Naive thymus-derived CD8-positive, alpha-beta T cell (primary cell): ENCODE results near the gene PANX3. TPM values are rescaled to one million over a fixed set of nuclear protein-coding genes. Genes with fewer than 3 reads are reported as not detected.

Experiments
- ATAC-seq, 2 donors: fragments of 150-1000 bp; cut with Tn5 transposase in 1 of 2; sonication (Bioruptor Pico), chemical (Tn5 transposase) in 1 of 2; 1 replicate in 1 of 2; 2 replicates in 1 of 2; pipeline ENCODE4 v1.10.0; 2021; ENCODE audit warnings: mild to moderate bottlenecking in 2 of 2, moderate library complexity in 2 of 2
- POLR2A ChIA-PET: fragments of 350-600 bp; sonication (Branson Sonifier 250); formaldehyde crosslinking; loops from one replicate; lab custom pipeline; 2021; ENCODE audit warnings: antibody characterized with exemption; lab: Charles Lee
- DNase-seq, 10 donors: peaks; one replicate each; pipeline versions ENCODE4 v3.0.0 to v3.0.0-alpha.2; 2020 to 2022
- H3K27ac Mint-ChIP-seq, 10 donors: one replicate each; pipeline ENCODE4 v1.8.0; 2020 to 2022; ENCODE audit warnings: mild to moderate bottlenecking in 10 of 10, mixed read lengths in 10 of 10, moderate library complexity in 4 of 10, inconsistent platforms in 1 of 10
- H3K27me3 Mint-ChIP-seq, 5 donors: one replicate each; pipeline ENCODE4 v1.8.0; 2021 to 2022; ENCODE audit warnings: mixed read lengths in 5 of 5
- H3K36me3 Mint-ChIP-seq, 3 donors: one replicate each; pipeline ENCODE4 v1.8.0; 2020 to 2022; ENCODE audit warnings: mixed read lengths in 3 of 3, mild to moderate bottlenecking in 2 of 3, inconsistent platforms in 1 of 3
- H3K4me1 Mint-ChIP-seq, 4 donors: one replicate each; pipeline ENCODE4 v1.8.0; 2021 to 2022; ENCODE audit warnings: mixed read lengths in 4 of 4
- H3K4me3 Mint-ChIP-seq, 10 donors: one replicate each; pipeline ENCODE4 v1.8.0; 2020 to 2022; ENCODE audit warnings: mild to moderate bottlenecking in 10 of 10, mixed read lengths in 10 of 10, moderate library complexity in 6 of 10, inconsistent platforms in 1 of 10
- H3K9me3 Mint-ChIP-seq, 9 donors: one replicate each; pipeline ENCODE4 v1.8.0; 2020 to 2022; ENCODE audit warnings: mixed read lengths in 9 of 9, mild to moderate bottlenecking in 3 of 9, inconsistent platforms in 1 of 9, moderate library complexity in 1 of 9
- polyA plus RNA-seq, 3 donors: library from polyadenylated mRNA; unstranded; fragments of 300-500 nt; fragmentation: Illumina TruSeq; gene quantifications; one replicate each; pipeline ENCODE4 v1.2.3, GENCODE V29; 2021
- total RNA-seq, 8 experiments: library from RNA in 2 of 8; stranded (reverse) in 2 of 8; gene quantifications; one replicate each; pipeline ENCODE4 v1.2.3 and lab custom pipeline; 2021 to 2026

Gene PANX3
- total and polyA plus RNA-seq, 5 experiments from 2014 or later = not detected

DNA sequence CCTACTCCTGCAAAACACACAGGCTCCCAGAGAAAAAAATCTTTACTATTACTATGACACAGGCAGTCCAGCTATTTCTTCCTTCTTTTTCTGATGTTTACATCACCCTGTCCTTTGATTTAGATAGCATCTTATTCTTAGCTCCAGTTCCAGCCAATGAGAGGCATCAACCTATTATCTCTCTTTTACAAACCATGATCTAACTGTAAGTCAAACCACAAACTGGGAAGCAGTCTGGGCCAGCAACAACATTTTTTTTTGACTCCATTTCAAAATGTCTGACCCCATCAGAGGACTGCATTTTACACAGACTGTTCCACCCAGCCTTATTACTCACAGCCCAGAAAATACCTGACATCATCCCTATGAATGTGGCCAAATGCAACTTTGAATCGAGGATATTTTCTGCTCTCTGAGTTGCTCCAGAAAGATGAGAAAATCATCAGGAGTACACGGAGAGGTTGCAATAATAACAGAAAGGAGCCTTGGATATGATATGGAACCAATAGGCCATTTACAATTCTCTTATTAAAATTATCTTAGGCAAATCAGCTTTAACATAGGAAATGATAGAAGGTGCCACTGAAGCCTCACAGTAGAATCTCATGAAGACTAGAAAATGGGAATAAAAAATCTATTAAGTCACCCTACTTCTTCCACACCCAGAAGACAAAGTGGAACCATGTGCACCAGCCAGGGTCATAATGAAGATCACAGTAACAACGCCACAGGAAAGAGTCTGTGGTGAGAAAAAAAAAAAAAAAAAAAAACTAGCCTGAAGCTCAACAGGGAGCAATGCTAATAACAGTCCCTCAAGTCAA, 32.6 kb downstream of the PANX3 start:
- Mint-ChIP-seq H3K4me1 (peaks cover 0 to 7% (median 4%) of the 10 kb centered on the region in 4 donors), H3K27me3 (no peaks in the 10 kb centered on the region), H3K27ac (no peak overlapping the region), H3K4me3 (no peak overlapping the region), H3K9me3 (no peaks in the 10 kb centered on the region), H3K36me3 (peaks cover 0 to 3% (median 0%) of the 10 kb centered on the region in 3 donors)
- POLR2A ChIA-PET = interaction anchor here (1.6 kb wide), 1 partner anchor 117 kb away, joined by 4 read pairs; no protein-coding TSS in a partner anchor
- DNase-seq (no peak), ATAC-seq (no peak)

DNA sequence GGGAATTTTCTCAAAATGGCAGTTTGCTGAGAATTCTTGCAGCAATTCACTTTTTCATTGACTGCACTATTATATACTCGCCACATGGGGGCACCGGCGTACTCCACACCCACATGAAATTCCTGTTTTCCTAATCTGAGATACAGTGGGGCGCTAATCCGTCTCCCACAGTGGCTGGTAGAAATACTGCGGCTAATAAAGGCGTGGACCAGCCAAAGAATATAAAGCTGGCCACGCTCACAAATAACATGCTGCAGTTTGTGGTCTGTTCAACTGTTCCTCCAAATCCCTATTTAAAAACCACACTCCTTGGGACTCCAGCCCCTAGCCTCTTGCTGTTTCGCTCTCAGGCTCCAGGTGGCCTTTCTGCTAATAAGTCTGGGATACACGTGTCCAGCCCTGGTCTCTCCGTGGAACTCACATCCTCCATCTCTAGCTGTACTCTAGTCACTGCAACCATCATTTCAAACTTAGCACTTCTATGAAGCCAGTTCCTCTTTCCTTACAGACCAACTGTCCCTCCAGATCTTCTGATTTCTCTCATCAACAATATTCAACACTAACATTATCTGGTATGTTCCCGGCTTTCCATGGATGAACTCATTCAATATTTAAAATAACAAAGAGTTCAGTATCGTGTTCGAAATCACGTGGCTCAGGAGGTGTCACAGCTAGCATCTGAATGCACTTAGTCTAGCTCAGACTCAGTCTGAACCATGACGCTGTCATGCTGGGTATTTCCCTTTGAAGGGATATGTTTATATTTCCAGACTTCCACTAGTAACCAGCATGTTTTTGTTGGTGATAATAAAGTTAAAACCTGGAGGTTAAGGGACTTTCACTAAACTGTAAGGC, 33.4 kb downstream of the PANX3 start:
- no peak overlapping the region for H3K4me3 Mint-ChIP-seq
- no peaks in the 10 kb centered on the region for H3K27me3 Mint-ChIP-seq
- H3K4me1 Mint-ChIP-seq = peaks cover 0 to 7% (median 4%) of the 10 kb centered on the region in 4 donors
- no peaks in the 10 kb centered on the region for H3K9me3 Mint-ChIP-seq
- DNase-seq = peak in 8 of 10 donors; percentile 3 to 41 (median 24)
- peak overlapping the region in 1 of 10 donors; percentile 47 for H3K27ac Mint-ChIP-seq
- H3K36me3 Mint-ChIP-seq = peaks cover 0 to 5% (median 0%) of the 10 kb centered on the region in 3 donors
- POLR2A ChIA-PET = interaction anchor here (1.6 kb wide), 1 partner anchor 116 kb away, joined by 4 read pairs; no protein-coding TSS in a partner anchor
- peak; percentile 61 to 73 for ATAC-seq

DNA sequence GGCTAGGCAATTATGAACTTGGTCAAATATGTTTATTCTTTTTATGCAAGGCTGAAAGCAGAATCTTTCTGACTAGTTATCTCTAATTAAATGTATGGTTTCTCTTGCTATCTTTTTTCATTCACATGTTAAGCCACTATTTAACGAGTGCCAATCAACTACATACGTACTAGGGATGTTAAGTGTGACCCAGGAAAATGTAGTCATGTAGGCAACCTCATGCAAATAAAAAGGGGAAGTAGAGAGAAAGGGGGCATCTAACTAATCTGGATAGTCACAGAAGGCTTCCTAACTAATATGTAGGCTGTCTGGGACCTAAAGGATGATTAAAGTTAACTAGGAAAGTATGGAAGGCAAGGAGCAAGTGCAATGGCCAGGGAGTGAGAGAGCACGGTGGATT, 34.9 kb downstream of the PANX3 start:
- DNase-seq = no peak
- peak overlapping the region in 1 of 10 donors; percentile 46 for H3K27ac Mint-ChIP-seq
- H3K27me3 Mint-ChIP-seq = no peaks in the 10 kb centered on the region
- H3K36me3 Mint-ChIP-seq = peaks cover 0 to 15% (median 4%) of the 10 kb centered on the region in 3 donors
- H3K4me3 Mint-ChIP-seq = no peak overlapping the region
- POLR2A ChIA-PET = no interaction called here
- peaks cover 0 to 7% (median 4%) of the 10 kb centered on the region in 4 donors for H3K4me1 Mint-ChIP-seq
- no peak for ATAC-seq
- H3K9me3 Mint-ChIP-seq = no peaks in the 10 kb centered on the region

DNA sequence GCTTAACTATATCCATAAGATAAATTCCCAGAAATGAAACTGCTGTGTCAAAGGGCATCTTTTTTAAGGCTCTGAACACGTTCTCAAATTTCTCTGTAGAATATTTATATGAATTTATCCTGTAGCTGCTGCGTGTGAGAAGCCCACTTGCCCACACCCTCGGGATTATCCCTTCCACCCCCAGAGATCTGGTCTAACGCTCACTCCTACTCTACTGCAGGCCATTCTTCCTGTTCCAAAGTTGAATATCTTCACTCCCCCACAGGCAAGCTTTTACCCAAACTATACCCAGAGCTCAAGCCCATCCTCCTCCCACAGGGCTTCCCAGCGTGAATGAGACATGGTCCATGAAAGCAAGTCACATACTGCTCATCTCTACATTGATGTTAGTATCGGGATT, 37.4 kb downstream of the PANX3 start:
- H3K4me1 Mint-ChIP-seq = peaks cover 0 to 7% (median 4%) of the 10 kb centered on the region in 4 donors
- DNase-seq (no peak), ATAC-seq (no peak)
- no peaks in the 10 kb centered on the region for H3K27me3 Mint-ChIP-seq
- H3K9me3 Mint-ChIP-seq = no peaks in the 10 kb centered on the region
- POLR2A ChIA-PET = no interaction called here
- H3K4me3 Mint-ChIP-seq = no peak overlapping the region
- no peak overlapping the region for H3K27ac Mint-ChIP-seq
- peaks cover 0 to 33% (median 20%) of the 10 kb centered on the region in 3 donors for H3K36me3 Mint-ChIP-seq

DNA sequence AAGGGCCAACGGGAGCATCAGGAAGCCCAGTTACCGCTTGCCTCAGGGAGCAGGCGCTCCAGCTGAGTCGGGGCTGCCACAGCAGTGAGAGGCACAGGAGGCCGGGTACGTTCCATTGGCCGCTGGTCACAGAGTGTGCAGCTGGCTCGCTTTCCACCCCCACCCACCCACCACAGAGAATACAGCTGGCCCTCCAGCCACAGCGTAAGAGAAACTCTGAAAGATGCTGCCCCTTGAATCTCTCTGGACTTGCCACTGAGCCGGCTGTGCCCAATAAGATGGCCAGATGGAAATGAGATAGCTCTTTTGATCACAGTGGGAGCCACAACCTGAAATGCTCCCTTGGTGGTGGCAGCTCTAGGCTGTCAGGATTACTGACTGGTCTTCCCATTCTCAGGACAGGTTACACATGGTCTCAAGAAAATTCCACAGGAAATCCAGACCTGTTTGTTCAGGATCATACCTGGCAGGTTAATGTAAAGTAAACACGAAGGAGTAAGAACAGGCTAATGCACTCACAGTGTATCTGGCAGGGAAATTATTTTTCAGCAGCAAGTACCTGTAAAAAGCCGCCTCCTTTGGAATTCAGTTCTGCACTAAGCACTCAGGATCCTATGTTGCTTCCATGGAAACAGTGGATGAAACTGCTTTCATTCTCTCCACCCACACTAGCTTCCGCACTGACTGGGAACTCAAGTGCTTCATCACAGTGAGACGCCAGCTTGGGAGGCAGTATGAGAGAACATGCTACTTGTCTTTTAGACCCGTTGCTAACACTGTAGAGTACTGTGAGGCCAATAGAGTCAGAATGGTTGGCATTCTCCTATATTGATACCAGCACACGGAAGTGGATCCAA, 45.8 kb downstream of the PANX3 start:
- H3K36me3 Mint-ChIP-seq = peaks cover 0 to 50% (median 17%) of the 10 kb centered on the region in 3 donors
- POLR2A ChIA-PET = no interaction called here
- ATAC-seq = no peak

DNA sequence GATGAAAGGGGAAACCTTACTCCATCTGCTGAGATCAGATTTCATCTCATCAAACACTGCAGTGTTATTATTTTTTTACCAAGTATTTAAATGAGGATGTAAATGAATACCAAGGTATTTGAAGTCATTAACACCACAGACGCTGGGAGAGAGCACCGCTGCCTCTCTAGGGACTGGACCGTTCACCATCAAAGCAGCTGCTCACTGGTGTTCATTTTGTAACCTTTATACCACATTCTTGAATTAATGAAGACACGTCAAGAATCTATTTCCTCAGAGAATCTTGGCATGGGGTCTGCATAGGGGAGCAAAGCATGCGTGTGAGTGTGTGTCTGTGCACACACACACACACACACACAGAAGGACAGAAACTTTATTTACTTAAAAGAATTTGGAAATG, 46.7 kb downstream of the PANX3 start:
- Mint-ChIP-seq H3K27ac (no peak overlapping the region), H3K9me3 (no peaks in the 10 kb centered on the region), H3K4me1 (no peaks in the 10 kb centered on the region), H3K36me3 (peaks cover 0 to 44% (median 13%) of the 10 kb centered on the region in 3 donors), H3K4me3 (no peak overlapping the region), H3K27me3 (no peaks in the 10 kb centered on the region)
- POLR2A ChIA-PET = no interaction called here
- ATAC-seq (no peak), DNase-seq (no peak)

More for the DNA sequence above, 45.8 kb downstream of the PANX3 start:
- Mint-ChIP-seq H3K27me3 (no peaks in the 10 kb centered on the region), H3K27ac (no peak overlapping the region), H3K4me3 (no peak overlapping the region), H3K4me1 (no peaks in the 10 kb centered on the region), H3K9me3 (no peaks in the 10 kb centered on the region)
- DNase-seq = no peak

DNA sequence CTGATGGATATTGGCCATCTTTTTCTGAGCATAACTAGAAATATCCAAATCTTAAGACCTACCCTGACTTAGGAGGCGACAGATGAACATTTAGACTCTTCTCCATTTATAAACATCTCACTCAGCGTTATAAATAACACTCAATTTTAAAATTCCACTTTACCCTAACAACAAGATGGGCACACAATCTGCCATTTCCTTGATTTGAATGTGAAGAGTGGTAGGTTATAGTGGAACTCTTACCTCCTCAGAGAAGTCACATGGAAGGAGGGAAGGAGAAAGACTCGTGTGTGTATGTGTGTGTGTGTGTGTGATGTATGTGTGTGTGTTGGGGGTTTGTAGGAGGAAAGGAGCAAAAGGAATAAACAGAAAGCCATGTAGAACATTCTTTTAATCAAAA, 47.3 kb downstream of the PANX3 start:
- no peak for ATAC-seq
- Mint-ChIP-seq H3K36me3 (peaks cover 0 to 39% (median 7%) of the 10 kb centered on the region in 3 donors), H3K4me3 (no peak overlapping the region), H3K4me1 (no peaks in the 10 kb centered on the region), H3K9me3 (no peaks in the 10 kb centered on the region), H3K27ac (no peak overlapping the region), H3K27me3 (no peaks in the 10 kb centered on the region)
- DNase-seq = no peak
- POLR2A ChIA-PET = no interaction called here

DNA sequence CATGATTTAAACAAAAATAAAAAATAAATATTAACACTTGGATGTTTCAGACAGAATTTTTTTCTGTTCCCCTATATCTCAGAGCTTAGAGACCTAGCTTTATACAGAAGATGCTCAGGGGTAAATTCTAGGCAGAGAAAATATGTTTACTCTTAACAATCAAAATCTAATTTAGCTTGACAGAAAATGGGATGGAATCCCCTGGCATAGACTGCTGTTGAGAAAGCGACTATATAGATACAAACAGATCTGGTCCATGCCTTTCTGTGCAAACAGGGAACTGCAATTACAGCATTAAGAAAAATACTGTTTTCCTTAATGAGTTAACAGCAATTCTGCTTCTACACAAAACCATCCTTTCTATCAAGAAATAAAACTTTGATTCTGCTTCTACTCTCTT, 47.8 kb downstream of the PANX3 start:
- ATAC-seq (no peak), DNase-seq (no peak)
- no peak overlapping the region for H3K27ac Mint-ChIP-seq
- H3K27me3 Mint-ChIP-seq = no peaks in the 10 kb centered on the region
- H3K9me3 Mint-ChIP-seq = no peaks in the 10 kb centered on the region
- POLR2A ChIA-PET = no interaction called here
- H3K4me3 Mint-ChIP-seq = no peak overlapping the region
- H3K36me3 Mint-ChIP-seq = peaks cover 0 to 37% (median 5%) of the 10 kb centered on the region in 3 donors
- no peaks in the 10 kb centered on the region for H3K4me1 Mint-ChIP-seq

DNA sequence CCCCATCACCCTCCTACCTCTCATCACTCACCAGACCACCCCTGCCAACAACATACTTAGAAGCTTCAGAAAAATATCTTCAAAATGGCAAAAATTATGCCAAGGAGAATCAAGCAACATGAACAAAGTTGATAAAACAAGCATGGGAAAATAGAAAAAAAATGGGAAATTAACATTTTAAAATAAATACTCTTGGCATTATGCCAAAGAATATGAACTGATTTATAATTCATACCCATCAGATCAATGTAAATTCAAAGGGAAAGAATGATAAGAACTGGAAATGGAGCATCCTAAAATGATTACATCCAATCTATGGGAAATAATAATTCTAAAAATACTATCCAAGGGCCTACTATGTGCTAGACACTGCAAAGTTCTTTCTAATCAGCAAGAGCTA, 50.3 kb downstream of the PANX3 start:
- Mint-ChIP-seq H3K4me1 (no peaks in the 10 kb centered on the region), H3K27ac (no peak overlapping the region), H3K27me3 (no peaks in the 10 kb centered on the region), H3K4me3 (no peak overlapping the region), H3K36me3 (peaks cover 4 to 55% (median 16%) of the 10 kb centered on the region in 3 donors), H3K9me3 (no peaks in the 10 kb centered on the region)
- ATAC-seq (no peak), DNase-seq (no peak)
- POLR2A ChIA-PET = no interaction called here

DNA sequence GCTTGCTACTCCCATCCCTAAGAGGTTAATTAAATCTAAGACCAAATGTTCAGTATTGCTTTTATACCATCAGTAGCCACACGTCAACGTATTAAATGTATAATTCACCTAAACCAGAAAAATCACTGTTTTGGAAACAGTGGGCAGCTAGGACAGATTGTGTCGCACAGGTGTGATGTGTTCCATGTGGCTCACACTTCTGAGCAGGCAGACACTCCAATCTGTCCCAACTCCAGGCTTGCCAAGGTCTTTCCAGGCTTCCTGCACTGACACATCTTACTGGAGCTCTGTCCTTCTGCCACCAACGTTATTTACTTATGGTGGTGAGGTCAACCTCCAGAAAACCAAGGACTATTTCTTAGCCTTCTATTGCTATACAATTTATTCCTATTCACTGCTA, 50.9 kb downstream of the PANX3 start:
- H3K4me1 Mint-ChIP-seq = no peaks in the 10 kb centered on the region
- H3K4me3 Mint-ChIP-seq = no peak overlapping the region
- no peaks in the 10 kb centered on the region for H3K9me3 Mint-ChIP-seq
- H3K27me3 Mint-ChIP-seq = no peaks in the 10 kb centered on the region
- DNase-seq = no peak
- POLR2A ChIA-PET = no interaction called here
- peaks cover 4 to 55% (median 16%) of the 10 kb centered on the region in 3 donors for H3K36me3 Mint-ChIP-seq
- no peak for ATAC-seq
- no peak overlapping the region for H3K27ac Mint-ChIP-seq

DNA sequence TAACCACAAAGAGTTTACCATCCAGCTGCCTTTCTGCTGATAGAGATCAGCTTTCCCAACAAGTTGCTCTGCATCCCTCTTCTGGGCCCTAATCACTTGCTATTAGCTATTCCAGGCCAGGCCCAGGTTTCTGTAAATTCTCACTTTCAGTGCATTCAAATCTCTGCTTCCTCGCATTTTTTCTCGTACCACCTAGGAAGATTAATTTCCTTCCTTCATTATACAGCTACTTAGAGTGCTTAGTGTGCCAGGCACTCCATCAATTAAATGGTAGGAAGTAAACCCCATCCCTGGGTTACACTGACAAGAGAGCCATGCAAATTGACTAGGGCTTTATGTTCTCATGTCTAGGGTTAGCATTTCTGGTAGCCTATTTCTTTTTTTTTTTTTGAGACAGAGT, 52.6 kb downstream of the PANX3 start:
- Mint-ChIP-seq H3K9me3 (no peaks in the 10 kb centered on the region), H3K36me3 (peaks cover 4 to 40% (median 14%) of the 10 kb centered on the region in 3 donors), H3K4me3 (no peak overlapping the region), H3K4me1 (no peaks in the 10 kb centered on the region), H3K27me3 (no peaks in the 10 kb centered on the region), H3K27ac (no peak overlapping the region)
- no peak for DNase-seq
- POLR2A ChIA-PET = interaction anchor here (0.7 to 0.9 kb wide), 2 partner anchors 10 to 138 kb away, joined by 3 read pairs; partner anchors contain the start of gene SPA17
- no peak for ATAC-seq

DNA sequence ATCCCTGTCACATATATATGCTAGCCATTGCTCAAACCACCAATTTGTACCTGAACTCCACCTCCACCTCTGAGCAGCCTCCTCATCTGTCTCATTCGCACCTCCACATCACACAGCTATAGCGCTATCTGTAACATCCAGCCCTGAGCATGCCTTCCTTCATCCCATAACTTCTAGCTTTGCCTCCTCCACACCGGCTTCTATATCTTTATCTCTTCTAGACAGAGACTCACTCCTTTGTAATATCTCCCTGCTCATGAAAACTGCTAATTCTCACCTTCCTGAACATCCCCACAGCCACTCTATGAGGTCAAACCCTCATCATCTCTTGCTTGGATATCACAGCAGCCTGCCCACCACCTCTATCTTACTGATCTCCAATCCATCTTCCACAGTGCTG, 56.4 kb downstream of the PANX3 start:
- POLR2A ChIA-PET = no interaction called here
- H3K27ac Mint-ChIP-seq = no peak overlapping the region
- H3K9me3 Mint-ChIP-seq = no peaks in the 10 kb centered on the region
- no peak overlapping the region for H3K4me3 Mint-ChIP-seq
- DNase-seq (no peak), ATAC-seq (no peak)
- peaks cover 4 to 26% (median 11%) of the 10 kb centered on the region in 3 donors for H3K36me3 Mint-ChIP-seq
- no peaks in the 10 kb centered on the region for H3K27me3 Mint-ChIP-seq
- peaks cover 9 to 19% (median 12%) of the 10 kb centered on the region in 4 donors for H3K4me1 Mint-ChIP-seq
